ENCODE data around the gene ATG10.
"Not testable (repeated sequence)": the region's sequence is repeated elsewhere in the genome, so short reads cannot be mapped to it uniquely, and the experiment has no call there.

- TF ChIP-seq CTCF (IDR thresholded peaks at IDR 0.05; ENCODE audit: poor library complexity, severe bottlenecking); SMC3 (conservative IDR thresholded peaks at IDR 0.05; ENCODE audit: poor library complexity); EZH2 (IDR thresholded peaks at IDR 0.05; ENCODE audit: borderline replicate concordance, insufficient read depth, low read length, poor library complexity, severe bottlenecking); EP300 (conservative IDR thresholded peaks at IDR 0.05; ENCODE audit: poor library complexity, severe bottlenecking): not testable (repeated sequence)
Observed at GRCh38 chr5:82272571-82273356, 300.9 kb downstream of the ATG10 start.

Measured in neural cell (in vitro differentiated cells).